Right lobe of liver (tissue), 6 donors: Measurements from ENCODE around the gene NCEH1. TPM values are rescaled to one million over a fixed set of nuclear protein-coding genes. Genes with fewer than 3 reads are reported as not detected.

ENCODE experiments used
- ATAC-seq, 4 donors: fragments of 200-7000 bp; cut with Tn5 transposase; one replicate each; pipeline ENCODE4 v1.9.1; 2020; ENCODE audit warnings: mild to moderate bottlenecking in 4 of 4, moderate library complexity in 4 of 4
- DNase-seq, 3 donors: peaks; one replicate each; pipeline ENCODE4 v3.0.0-alpha.2; 2020
- H3K27ac ChIP-seq, 3 donors: fragments of 200-600 bp; one replicate each; pipeline ENCODE4 v1.8.0; 2022
- H3K27me3 ChIP-seq, 2 donors: fragments of 200-600 bp; one replicate each; pipeline ENCODE4 v1.8.0; 2022
- H3K36me3 ChIP-seq, 4 donors: fragments of 200-600 bp; sonication (generic) in 1 of 4; one replicate each; pipeline versions ENCODE4 v1.5.1 to v1.8.0; 2017 to 2022; ENCODE audit warnings: control low read depth in 1 of 4
- H3K4me1 ChIP-seq, 4 donors: fragments of 200-600 bp; sonication (generic) in 1 of 4; one replicate each; pipeline versions ENCODE4 v1.5.1 to v1.8.0; 2017 to 2022; ENCODE audit warnings: control low read depth in 1 of 4
- H3K4me3 ChIP-seq, 3 donors: fragments of 200-600 bp; one replicate each; pipeline ENCODE4 v1.8.0; 2022
- H3K9me3 ChIP-seq, 4 donors: fragments of 200-600 bp; sonication (generic) in 1 of 4; one replicate each; pipeline versions ENCODE4 v1.5.1 to v1.8.0; 2017 to 2022; ENCODE audit warnings: control low read depth in 1 of 4
- POLR2A ChIP-seq: fragments of 450-650 bp; IDR thresholded peaks from one replicate; pipeline ENCODE4 v1.6.1; 2017; ENCODE audit warnings: antibody characterized with exemption, mild to moderate bottlenecking
- WGBS: methylation state at CpG from one replicate; pipeline ENCODE4 v1.1.6; 2018; ENCODE audit warnings: low coverage, low lambda C conversion rate; ENCODE audit not compliant: insufficient coverage; ENCODE audit errors: missing lambda C conversion rate; 5-methylcytosine and 5-hydroxymethylcytosine counted together
- intact Hi-C, 2 donors: fragments of 100-400 bp; cut with DNase I; formaldehyde crosslinking; loops; one replicate each; pipeline versions ENCODE4 v1.11.2 to v1.14.1; 2022
- total RNA-seq, 6 experiments: library from RNA; depleted of rRNA in 2 of 6; stranded (reverse); fragments of >200 nt in 2 of 6; fragmentation: NEBNext Ultra II Directional in 3 of 6; extraction: Animal tissue kit (Norgen Biotek cat#: 25700) in 3 of 6; gene quantifications; one replicate each; pipeline versions ENCODE4 v1.1.0 to v1.2.4, GENCODE V29; 2016 to 2023
- TF ChIP-seq, protein P1 (sequence below), 4 donors: fragments of 200-600 bp in 3 of 4; fragments of 450-650 bp in 1 of 4; IDR thresholded peaks; one replicate each; pipeline versions ENCODE4 v1.5.1 to v1.8.0; 2016 to 2022; ENCODE audit warnings: antibody characterized with exemption in 4 of 4, mild to moderate bottlenecking in 2 of 4
- donor health status: DM: no; HTN: yes; CAD: no.
- donor health status: DM: no; HTN: no; CAD: no.
- donor health status: DM: no; HTN: no; CAD: no.
- donor health status: DM: no; HTN: yes; CAD: no.
- donor health status: DM: no; HTN: yes; CAD: no.

Gene NCEH1
- total RNA-seq, 6 experiments from 2014 or later: 1.5 to 13.0 (median 4.3) TPM

DNA sequence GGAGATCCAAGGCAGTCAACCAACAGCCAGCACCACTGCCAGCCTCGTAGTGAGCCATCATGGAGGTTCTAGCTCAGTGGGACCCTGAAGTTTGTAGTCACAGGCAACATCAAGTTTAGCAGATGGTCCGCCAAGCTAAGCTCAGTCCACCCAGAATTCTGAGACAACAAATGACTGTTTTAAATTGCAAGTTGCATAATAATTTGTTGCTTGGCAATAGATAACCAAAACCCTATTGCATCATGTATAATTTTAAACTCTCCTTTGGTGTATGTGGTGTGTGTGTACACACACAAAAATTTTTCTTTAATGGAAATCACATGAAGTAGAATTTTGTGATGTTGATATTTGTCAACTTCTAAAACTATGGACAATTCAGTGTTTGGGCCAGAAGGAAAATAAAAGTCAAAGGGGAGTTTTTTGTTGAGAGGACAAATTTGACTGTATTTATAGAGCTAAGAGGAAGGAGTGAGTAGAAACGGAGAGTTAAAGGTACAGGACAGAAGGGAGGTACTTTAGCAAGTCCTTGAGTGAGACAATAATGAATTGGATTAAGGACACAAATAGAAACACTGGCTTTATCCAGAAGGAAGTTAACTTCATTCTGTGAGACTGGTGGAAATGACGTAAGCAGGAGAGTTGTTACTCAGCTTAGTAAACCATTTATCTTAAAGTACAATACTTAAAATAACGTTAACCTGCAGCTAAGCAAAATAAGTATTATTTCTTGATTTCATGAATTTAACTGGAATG, 83.6 kb downstream of the NCEH1 start:
- no peaks in the 10 kb centered on the region for H3K36me3 ChIP-seq
- intact Hi-C loops: no loop called here
- no peaks in the 10 kb centered on the region for H3K27me3 ChIP-seq
- ATAC-seq (peak; percentile 62 to 86 (median 74)), DNase-seq (no peak)
- 22% methylated on average over 5 of the region's 5 CpGs for WGBS
- peaks cover 0 to 27% (median 3%) of the 10 kb centered on the region in 4 donors for H3K4me1 ChIP-seq
- H3K9me3 ChIP-seq: no peaks in the 10 kb centered on the region
- no peak overlapping the region for H3K4me3 ChIP-seq
- TF ChIP-seq POLR2A: no peak
- TF ChIP-seq, protein P1, sequence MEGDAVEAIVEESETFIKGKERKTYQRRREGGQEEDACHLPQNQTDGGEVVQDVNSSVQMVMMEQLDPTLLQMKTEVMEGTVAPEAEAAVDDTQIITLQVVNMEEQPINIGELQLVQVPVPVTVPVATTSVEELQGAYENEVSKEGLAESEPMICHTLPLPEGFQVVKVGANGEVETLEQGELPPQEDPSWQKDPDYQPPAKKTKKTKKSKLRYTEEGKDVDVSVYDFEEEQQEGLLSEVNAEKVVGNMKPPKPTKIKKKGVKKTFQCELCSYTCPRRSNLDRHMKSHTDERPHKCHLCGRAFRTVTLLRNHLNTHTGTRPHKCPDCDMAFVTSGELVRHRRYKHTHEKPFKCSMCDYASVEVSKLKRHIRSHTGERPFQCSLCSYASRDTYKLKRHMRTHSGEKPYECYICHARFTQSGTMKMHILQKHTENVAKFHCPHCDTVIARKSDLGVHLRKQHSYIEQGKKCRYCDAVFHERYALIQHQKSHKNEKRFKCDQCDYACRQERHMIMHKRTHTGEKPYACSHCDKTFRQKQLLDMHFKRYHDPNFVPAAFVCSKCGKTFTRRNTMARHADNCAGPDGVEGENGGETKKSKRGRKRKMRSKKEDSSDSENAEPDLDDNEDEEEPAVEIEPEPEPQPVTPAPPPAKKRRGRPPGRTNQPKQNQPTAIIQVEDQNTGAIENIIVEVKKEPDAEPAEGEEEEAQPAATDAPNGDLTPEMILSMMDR (IDR thresholded peaks at IDR 0.05): no peak
- peak overlapping the region in 2 of 3 donors; percentile 23 to 50 for H3K27ac ChIP-seq

DNA sequence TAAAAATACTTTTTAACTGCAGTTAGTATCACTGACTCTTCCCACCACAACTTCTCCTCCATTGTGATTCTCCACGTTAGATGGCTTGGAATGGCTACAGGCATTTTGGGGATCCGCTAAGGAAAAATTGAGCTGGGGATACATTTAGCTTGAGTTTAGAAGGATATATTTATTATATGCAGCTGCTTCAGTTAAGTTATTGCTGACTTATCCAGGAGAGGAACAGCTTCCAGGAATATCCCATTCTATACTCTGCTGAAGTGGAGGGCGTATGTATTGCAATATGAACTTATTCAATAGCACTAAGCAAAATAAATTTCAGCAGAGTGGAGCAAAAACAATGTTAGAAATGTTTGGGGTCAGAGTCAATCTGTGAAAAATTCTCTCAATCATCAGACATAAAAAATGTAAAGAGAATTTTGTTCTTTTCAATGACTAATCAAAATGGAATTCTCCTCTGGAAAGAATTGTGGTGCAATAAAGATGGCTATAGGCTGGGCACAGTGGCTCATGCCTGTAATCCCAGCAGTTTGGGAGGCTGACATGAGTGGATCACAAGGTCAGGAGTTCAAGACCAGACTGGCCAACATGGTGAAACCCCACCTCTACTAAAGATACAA, 84.7 kb downstream of the NCEH1 start:
- WGBS: 67% methylated on average over 3 of the region's 3 CpGs
- Histone ChIP-seq H3K4me3 (no peak overlapping the region), H3K9me3 (no peaks in the 10 kb centered on the region), H3K27ac (no peak overlapping the region), H3K4me1 (peaks cover 0 to 27% (median 3%) of the 10 kb centered on the region in 4 donors), H3K27me3 (no peaks in the 10 kb centered on the region), H3K36me3 (no peaks in the 10 kb centered on the region)
- intact Hi-C loops: no loop called here
- ATAC-seq (no peak), DNase-seq (no peak)
- TF ChIP-seq POLR2A: no peak
- TF ChIP-seq, protein P1 (IDR thresholded peaks at IDR 0.05): no peak

DNA sequence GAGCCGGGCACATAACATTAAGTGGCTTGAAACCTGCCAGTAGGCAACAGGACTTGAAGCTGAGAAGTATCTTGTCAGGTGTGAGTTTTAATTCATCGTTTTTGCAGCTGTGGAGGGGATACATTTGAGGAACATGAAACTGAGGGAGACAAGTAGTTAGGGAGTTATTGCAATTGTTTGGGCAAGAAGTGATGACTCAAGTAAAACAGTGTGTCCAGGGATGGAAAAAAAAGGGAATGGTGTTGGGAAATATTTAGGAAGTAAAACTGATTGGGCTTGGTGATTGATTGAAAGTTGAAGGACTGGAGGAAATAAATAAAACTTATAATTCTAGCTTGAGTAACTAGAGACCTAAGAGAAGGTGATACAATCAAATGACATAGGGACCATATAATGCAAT, 85.5 kb downstream of the NCEH1 start:
- Histone ChIP-seq H3K4me1 (peaks cover 0 to 27% (median 3%) of the 10 kb centered on the region in 4 donors), H3K4me3 (no peak overlapping the region), H3K27me3 (no peaks in the 10 kb centered on the region), H3K36me3 (no peaks in the 10 kb centered on the region), H3K27ac (no peak overlapping the region), H3K9me3 (no peaks in the 10 kb centered on the region)
- intact Hi-C loops: no loop called here
- ATAC-seq: peak in 3 of 4 donors; percentile 51 to 64 (median 57)
- no peak for DNase-seq
- WGBS: 50% methylated on average over 2 of the region's 2 CpGs
- TF ChIP-seq POLR2A: no peak
- TF ChIP-seq, protein P1 (IDR thresholded peaks at IDR 0.05): no peak

DNA sequence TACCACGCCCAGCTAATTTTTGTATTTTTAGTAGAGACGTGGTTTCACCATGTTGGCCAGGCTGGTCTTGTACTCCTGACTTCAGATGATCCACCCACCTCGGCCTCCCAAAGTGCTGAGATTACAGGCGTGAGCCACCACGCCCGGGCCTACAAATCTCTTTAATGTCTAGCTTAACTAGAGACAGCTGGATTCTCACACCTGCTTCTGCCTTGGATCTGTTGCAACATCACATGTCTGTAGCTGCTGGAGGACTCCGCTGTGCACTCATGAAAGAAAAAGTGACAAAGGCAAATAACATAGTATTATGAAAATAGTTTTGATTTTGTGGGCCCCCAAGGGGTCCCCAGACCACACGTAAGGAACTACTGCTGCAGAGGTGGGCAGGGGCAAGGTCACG, 85.9 kb downstream of the NCEH1 start:
- peaks cover 0 to 27% (median 3%) of the 10 kb centered on the region in 4 donors for H3K4me1 ChIP-seq
- ATAC-seq: peak in 3 of 4 donors; percentile 27 to 32 (median 32)
- H3K4me3 ChIP-seq: no peak overlapping the region
- WGBS: 61% methylated on average over 7 of the region's 9 CpGs
- H3K27me3 ChIP-seq: no peaks in the 10 kb centered on the region
- H3K9me3 ChIP-seq: no peaks in the 10 kb centered on the region
- intact Hi-C loops: no loop called here
- no peak for TF ChIP-seq POLR2A
- TF ChIP-seq, protein P1 (IDR thresholded peaks at IDR 0.05): no peak
- no peak for DNase-seq
- no peak overlapping the region for H3K27ac ChIP-seq
- H3K36me3 ChIP-seq: no peaks in the 10 kb centered on the region
